Transverse colon (tissue), 4 donors: ENCODE data around the gene SPDYC. TPM values are rescaled to one million over a fixed set of nuclear protein-coding genes. Genes with fewer than 3 reads are reported as not detected.
A peak's percentile ranks its signal among the peaks of the same experiment; 100 is the strongest.

Experiments used
- DNase-seq: peaks from one replicate; pipeline ENCODE4 v3.0.0-alpha.2; 2019
- H3K27ac ChIP-seq, 4 donors: fragments of 200-600 bp; sonication (generic); 2 replicates each; pipeline ENCODE4 v1.5.1; 2016 to 2018; ENCODE audit warnings: inconsistent platforms in 4 of 4
- H3K27me3 ChIP-seq: fragments of 200-600 bp; sonication (generic); 2 replicates; pipeline ENCODE4 v1.5.1; 2017; ENCODE audit warnings: inconsistent platforms
- H3K36me3 ChIP-seq, 4 donors: fragments of 200-600 bp; sonication (generic); 2 replicates each; pipeline ENCODE4 v1.5.1; 2017 to 2019; ENCODE audit warnings: inconsistent platforms in 4 of 4
- H3K4me1 ChIP-seq, 4 donors: fragments of 200-600 bp; sonication (generic); 2 replicates each; pipeline ENCODE4 v1.5.1; 2017 to 2020; ENCODE audit warnings: inconsistent platforms in 4 of 4
- H3K4me3 ChIP-seq, 4 donors: fragments of 200-600 bp; sonication (generic); 1 replicate in 1 of 4; 2 replicates in 3 of 4; pipeline versions ENCODE4 v1.5.1 to v1.6.1; 2017 to 2019; ENCODE audit warnings: inconsistent platforms in 4 of 4
- H3K9me3 ChIP-seq, 2 donors: fragments of 200-600 bp; sonication (generic); 2 replicates each; pipeline ENCODE4 v1.5.1; 2017 to 2019; ENCODE audit warnings: inconsistent platforms in 2 of 2
- CTCF ChIP-seq, 5 experiments: fragments of 200-600 bp in 3 of 5; fragments of 450-650 bp in 2 of 5; sonication (generic) in 3 of 5; IDR thresholded peaks; 1 replicate in 2 of 5; 2 replicates in 3 of 5; pipeline ENCODE4 v1.5.1; 2016 to 2017; ENCODE audit warnings: antibody characterized with exemption in 5 of 5, inconsistent platforms in 3 of 5, mild to moderate bottlenecking in 2 of 5, moderate library complexity in 1 of 5
- EP300 ChIP-seq: sonication (generic); formaldehyde crosslinking; IDR thresholded peaks from one replicate; pipeline ENCODE4 v1.6.1; 2017; ENCODE audit warnings: antibody characterized with exemption, low read depth
- POLR2A ChIP-seq: fragments of 450-650 bp; IDR thresholded peaks from one replicate; pipeline ENCODE4 v1.6.1; 2016; ENCODE audit warnings: antibody characterized with exemption, mild to moderate bottlenecking, moderate library complexity
- POLR2AphosphoS5 ChIP-seq, 3 donors: sonication (generic); formaldehyde crosslinking; IDR thresholded peaks; one replicate each; pipeline ENCODE4 v1.6.1; 2016; ENCODE audit warnings: antibody characterized with exemption in 3 of 3
- WGBS, 2 donors: methylation state at CpG; one replicate each; pipeline ENCODE4 v1.1.5; 2018; ENCODE audit warnings: low coverage in 1 of 2; 5-methylcytosine and 5-hydroxymethylcytosine counted together
- in situ Hi-C, 4 donors: fragments of 200-750 bp; cut with MboI; loops; one replicate each; pipeline versions ENCODE4 v1.15.0 to v1.15.1; 2017; ENCODE audit warnings: low sequenced_read_pairs in 3 of 4, low pct_ligation_motif_present in 1 of 4, low pct_unique_long_range_greater_than_20kb in 1 of 4
- intact Hi-C: fragments of 100-400 bp; cut with DNase I; formaldehyde crosslinking; loops from one replicate; pipeline ENCODE4 v1.15.1; 2023; ENCODE audit warnings: low total_unique reads
- total RNA-seq, 4 donors: library from RNA; depleted of rRNA; stranded (reverse); fragments of >200 nt; gene quantifications; one replicate each; pipeline ENCODE4 v1.1.0, GENCODE V29; 2016

SPDYC gene
- total RNA-seq, 4 donors from 2014 or later: not detected

- Histone ChIP-seq H3K9me3 (no peaks in the 10 kb centered on the region), H3K36me3 (peaks cover 0 to 62% (median 31%) of the 10 kb centered on the region in 4 donors), H3K4me1 (peaks cover 13 to 28% (median 20%) of the 10 kb centered on the region in 4 donors), H3K4me3 (no peak overlapping the region), H3K27me3 (no peaks in the 10 kb centered on the region), H3K27ac (no peak overlapping the region)
- in situ Hi-C loops (loop anchor here in 1 of 4 donors (10.0 kb wide), 1 partner anchor 54 kb away; the partner anchor contains the start of gene CAPN1), intact Hi-C loops (no loop called here)
- 76% methylated on average over 17 of the region's 19 CpGs; no CpG with 5 or more reads in 1 of the 2 donors for WGBS, 2 donors
- no peak for TF ChIP-seq EP300
- no peak for TF ChIP-seq POLR2AphosphoS5 (IDR thresholded peaks at IDR 0.05)
- no peak for TF ChIP-seq CTCF (IDR thresholded peaks at IDR 0.05)
- no peak for TF ChIP-seq POLR2A
- no peak for DNase-seq
These were observed 39.2 kb upstream of the SPDYC start for GRCh38 chr11:65130631-65131416.

- 58 to 82% methylated on average over 2 to 3 of the region's 3 CpGs for WGBS, 2 donors
- peaks cover 0 to 56% (median 29%) of the 10 kb centered on the region in 4 donors for H3K36me3 ChIP-seq
- H3K4me3 ChIP-seq: no peak overlapping the region
- TF ChIP-seq CTCF (IDR thresholded peaks at IDR 0.05) (no peak), POLR2AphosphoS5 (IDR thresholded peaks at IDR 0.05) (no peak), EP300 (no peak), POLR2A (no peak)
- DNase-seq: no peak
- in situ Hi-C loops: loop anchor here in 1 of 4 donors (10.0 kb wide), 1 partner anchor 53 kb away; the partner anchor contains the start of gene CAPN1
- H3K27ac ChIP-seq: no peak overlapping the region
- H3K9me3 ChIP-seq: no peaks in the 10 kb centered on the region
- intact Hi-C loops: no loop called here
- no peaks in the 10 kb centered on the region for H3K27me3 ChIP-seq
- H3K4me1 ChIP-seq: peaks cover 17 to 34% (median 26%) of the 10 kb centered on the region in 4 donors
These were observed 38.6 kb upstream of the SPDYC start for GRCh38 chr11:65131417-65131776.

- H3K4me3 ChIP-seq: no peak overlapping the region
- H3K36me3 ChIP-seq: peaks cover 0 to 52% (median 26%) of the 10 kb centered on the region in 4 donors
- H3K4me1 ChIP-seq: peaks cover 17 to 39% (median 30%) of the 10 kb centered on the region in 4 donors
- intact Hi-C loops: no loop called here
- H3K27ac ChIP-seq: peak overlapping the region in 2 of 4 donors; percentile 51 to 94
- in situ Hi-C loops: loop anchor here in 1 of 4 donors (10.0 kb wide), 1 partner anchor 53 kb away; the partner anchor contains the start of gene CAPN1
- no peak for DNase-seq
- H3K9me3 ChIP-seq: no peaks in the 10 kb centered on the region
- no peak for TF ChIP-seq POLR2AphosphoS5 (IDR thresholded peaks at IDR 0.05)
- TF ChIP-seq POLR2A: no peak
- no peak for TF ChIP-seq CTCF (IDR thresholded peaks at IDR 0.05)
- no peak for TF ChIP-seq EP300
- no peaks in the 10 kb centered on the region for H3K27me3 ChIP-seq
- 80% methylated on average over 6 of the region's 6 CpGs; no CpG with 5 or more reads in 1 of the 2 donors for WGBS, 2 donors
These were observed 38.2 kb upstream of the SPDYC start for GRCh38 chr11:65131895-65132237.

- DNase-seq: no peak
- in situ Hi-C loops (loop anchor here in 1 of 4 donors (10.0 kb wide), 1 partner anchor 52 kb away; the partner anchor contains the start of gene CAPN1), intact Hi-C loops (no loop called here)
- Histone ChIP-seq H3K4me3 (peak overlapping the region in 2 of 4 donors; percentile 78 to 82), H3K27me3 (no peaks in the 10 kb centered on the region), H3K27ac (peak overlapping the region; percentile 94 to 97 (median 95)), H3K4me1 (peaks cover 17 to 39% (median 31%) of the 10 kb centered on the region in 4 donors), H3K36me3 (peaks cover 0 to 48% (median 25%) of the 10 kb centered on the region in 4 donors), H3K9me3 (no peaks in the 10 kb centered on the region)
- TF ChIP-seq POLR2A: no peak
- TF ChIP-seq POLR2AphosphoS5 (IDR thresholded peaks at IDR 0.05): no peak
- no peak for TF ChIP-seq CTCF (IDR thresholded peaks at IDR 0.05)
- no peak for TF ChIP-seq EP300
- WGBS, 2 donors: 69% methylated on average over 10 of the region's 10 CpGs; no CpG with 5 or more reads in 1 of the 2 donors
These were observed 37.6 kb upstream of the SPDYC start for GRCh38 chr11:65132238-65132987.
